Stimulated activated naive CD4-positive, alpha-beta T cell (primary cell): ENCODE results near the gene PSEN2.

Source experiments
- DNase-seq, 6 experiments: peaks; one replicate each; lab custom pipeline; 2025; lab: John Stamatoyannopoulos, UW

Gene PSEN2

GRCh38 chr1:226886122-226886901, 15.9 kb downstream of the PSEN2 start:
- DNase-seq = no peak

GRCh38 chr1:226887006-226887405, 16.6 kb downstream of the PSEN2 start:
- DNase-seq = no peak

GRCh38 chr1:226888021-226888420, 17.6 kb downstream of the PSEN2 start:
- no peak for DNase-seq

- DNase-seq = no peak
Observed at GRCh38 chr1:226888816-226889215, 18.4 kb downstream of the PSEN2 start.

DNA sequence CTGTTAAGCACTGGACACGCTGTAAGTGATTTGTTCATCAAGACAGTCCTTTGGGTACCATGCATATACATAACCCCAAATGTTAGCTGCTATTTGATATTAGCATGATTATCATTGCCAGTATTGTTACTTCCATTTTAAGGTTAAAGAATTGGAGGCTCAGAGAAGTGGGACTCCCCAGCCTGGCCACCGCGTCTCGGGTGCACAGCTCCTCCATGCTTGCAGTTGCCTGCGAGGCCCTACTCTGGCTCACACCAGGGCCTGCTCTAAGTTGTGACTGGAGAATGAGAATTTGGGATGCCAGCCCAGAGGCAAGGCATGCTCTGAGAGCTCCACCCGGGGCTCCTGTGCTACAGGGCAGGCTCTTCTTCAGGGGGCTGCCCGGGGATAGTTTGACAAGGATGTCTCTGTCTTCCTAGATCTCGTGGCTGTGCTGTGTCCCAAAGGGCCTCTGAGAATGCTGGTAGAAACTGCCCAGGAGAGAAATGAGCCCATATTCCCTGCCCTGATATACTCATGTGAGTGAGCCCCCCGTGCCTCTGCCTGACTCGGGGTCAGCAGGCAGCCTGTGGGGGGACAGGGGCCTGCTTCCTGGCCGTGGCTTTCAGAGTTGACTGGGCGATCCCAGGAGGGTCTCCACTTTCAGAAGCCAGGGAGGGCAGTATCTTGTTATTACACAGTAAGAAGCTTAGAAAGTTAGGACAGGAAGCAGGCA, 19.4 kb downstream of the PSEN2 start:
- no peak for DNase-seq

- no peak for DNase-seq
Observed at GRCh38 chr1:226890331-226891108, 20.1 kb downstream of the PSEN2 start.

- DNase-seq = no peak
Observed at GRCh38 chr1:226891346-226891745, 20.9 kb downstream of the PSEN2 start.

DNA sequence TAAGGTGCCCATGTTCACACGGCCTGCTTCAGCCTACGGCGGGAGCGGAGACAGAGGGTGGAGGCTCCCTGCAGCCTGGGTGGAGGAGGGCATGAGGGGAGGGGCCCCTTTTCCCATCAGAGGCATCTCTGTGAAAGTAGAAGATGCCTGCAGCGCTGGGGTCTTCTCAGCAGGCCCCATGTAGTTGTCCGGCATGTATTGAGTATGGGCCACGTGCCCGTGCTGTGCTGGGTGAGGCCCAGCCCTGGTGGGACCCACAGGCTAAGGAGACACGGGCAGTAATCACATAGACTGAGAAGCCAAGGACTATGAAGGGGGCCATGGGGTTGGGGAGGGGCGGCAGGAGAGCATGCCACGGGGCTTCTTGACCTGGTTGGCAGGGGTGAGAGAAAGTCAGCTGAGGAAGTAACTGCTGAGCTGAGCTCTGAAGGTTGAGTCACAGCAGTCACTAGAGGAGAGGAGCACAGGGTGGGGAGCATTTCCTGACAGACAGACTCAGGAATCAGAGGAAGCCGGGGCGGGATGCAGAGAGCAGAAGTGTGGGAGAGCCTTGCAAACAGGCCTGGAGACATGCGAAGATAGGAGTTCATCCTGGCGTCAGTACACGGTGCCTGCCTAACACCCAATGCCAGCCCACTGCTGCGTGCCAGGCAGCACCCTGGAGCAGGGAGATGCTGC, 21.6 kb downstream of the PSEN2 start:
- no peak for DNase-seq

GRCh38 chr1:226892524-226892875, 22.1 kb downstream of the PSEN2 start:
- no peak for DNase-seq

DNA sequence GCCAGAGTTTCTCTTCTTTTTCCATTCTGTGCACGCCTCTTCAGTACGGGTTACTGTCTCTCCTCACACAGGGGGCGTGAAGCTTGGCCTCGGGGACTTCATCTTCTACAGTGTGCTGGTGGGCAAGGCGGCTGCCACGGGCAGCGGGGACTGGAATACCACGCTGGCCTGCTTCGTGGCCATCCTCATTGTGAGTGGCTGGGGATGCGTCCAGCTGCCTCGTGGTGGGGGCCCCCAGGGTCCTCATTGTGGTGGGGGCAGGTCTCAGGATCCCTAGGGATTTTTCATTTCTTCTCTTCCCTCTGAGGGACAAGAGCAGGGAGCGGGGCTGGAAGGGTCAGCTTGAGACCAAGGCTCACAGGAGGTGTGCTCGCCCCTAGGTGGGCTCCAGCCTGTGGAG, 23.5 kb downstream of the PSEN2 start:
- DNase-seq = no peak

GRCh38 chr1:226894826-226895225, 24.4 kb downstream of the PSEN2 start:
- no peak for DNase-seq

DNA sequence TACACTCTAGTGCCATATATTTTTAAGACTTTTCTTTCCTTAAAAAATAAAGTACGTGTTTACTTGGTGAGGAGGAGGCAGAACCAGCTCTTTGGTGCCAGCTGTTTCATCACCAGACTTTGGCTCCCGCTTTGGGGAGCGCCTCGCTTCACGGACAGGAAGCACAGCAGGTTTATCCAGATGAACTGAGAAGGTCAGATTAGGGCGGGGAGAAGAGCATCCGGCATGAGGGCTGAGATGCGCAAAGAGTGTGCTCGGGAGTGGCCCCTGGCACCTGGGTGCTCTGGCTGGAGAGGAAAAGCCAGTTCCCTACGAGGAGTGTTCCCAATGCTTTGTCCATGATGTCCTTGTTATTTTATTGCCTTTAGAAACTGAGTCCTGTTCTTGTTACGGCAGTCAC, 25.2 kb downstream of the PSEN2 start:
- DNase-seq = no peak

DNA sequence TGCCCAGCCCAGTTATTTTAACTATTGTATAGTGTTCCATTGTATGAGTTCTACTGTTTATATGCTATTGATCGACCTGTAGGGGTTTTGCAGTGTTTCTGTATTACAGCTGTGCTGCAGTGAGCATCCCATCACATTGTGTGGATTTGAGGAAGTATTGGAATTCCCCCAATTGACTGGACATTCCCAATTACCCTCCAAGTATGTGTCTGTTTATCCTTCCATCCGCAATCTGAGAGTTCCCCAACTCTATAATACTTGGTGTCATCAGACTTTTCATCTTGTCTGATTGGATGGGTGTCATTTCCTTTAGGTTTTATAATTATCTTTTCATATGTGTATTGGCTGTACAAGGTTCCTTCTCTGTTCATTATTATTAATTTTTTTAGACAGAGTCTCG, 27.8 kb downstream of the PSEN2 start:
- no peak for DNase-seq

DNA sequence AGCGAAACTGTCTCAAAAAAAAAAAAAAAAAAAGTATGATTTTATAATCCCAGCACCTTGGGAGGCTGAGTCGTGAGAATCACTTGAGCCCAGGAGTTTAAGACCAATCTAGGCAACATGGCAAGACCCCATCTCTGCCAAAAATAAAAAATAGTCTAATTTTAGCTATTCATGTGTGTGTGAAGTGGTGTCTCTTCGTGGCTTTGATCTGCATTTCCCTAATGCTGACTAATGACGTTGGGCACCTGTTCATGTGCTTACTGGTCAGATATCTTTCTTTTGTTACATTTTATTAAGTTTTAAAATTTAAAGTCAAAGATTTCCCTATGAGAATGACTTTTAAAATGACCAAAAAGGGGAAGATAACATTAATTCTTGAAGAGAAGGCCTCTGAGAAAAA, 31.0 kb downstream of the PSEN2 start:
- DNase-seq = no peak

DNA sequence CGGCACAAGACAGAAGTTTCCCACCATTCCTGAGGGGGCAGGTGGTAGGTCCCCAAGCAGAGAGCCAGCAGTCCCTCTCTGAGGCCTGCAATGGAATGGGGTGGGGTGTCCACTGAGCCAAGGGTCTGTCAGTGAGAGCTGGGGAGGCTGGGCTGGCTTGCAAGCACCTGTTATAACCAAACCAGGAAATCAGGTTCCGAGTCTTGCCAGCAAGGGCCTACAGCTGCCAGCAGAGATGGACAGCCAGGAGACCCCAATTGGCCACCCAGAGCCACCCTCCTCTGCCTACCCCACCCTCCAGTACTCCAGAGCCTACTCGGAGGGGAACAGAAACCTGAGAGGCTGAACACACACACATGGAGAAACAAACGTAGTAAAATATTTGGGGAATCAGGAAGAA, 32.2 kb downstream of the PSEN2 start:
- no peak for DNase-seq

- DNase-seq = no peak
Observed at GRCh38 chr1:226903819-226904716, 33.7 kb downstream of the PSEN2 start.

- DNase-seq = no peak
Observed at GRCh38 chr1:226904772-226905171, 34.4 kb downstream of the PSEN2 start.

- DNase-seq = no peak
Observed at GRCh38 chr1:226908419-226908818, 38.0 kb downstream of the PSEN2 start.

DNA sequence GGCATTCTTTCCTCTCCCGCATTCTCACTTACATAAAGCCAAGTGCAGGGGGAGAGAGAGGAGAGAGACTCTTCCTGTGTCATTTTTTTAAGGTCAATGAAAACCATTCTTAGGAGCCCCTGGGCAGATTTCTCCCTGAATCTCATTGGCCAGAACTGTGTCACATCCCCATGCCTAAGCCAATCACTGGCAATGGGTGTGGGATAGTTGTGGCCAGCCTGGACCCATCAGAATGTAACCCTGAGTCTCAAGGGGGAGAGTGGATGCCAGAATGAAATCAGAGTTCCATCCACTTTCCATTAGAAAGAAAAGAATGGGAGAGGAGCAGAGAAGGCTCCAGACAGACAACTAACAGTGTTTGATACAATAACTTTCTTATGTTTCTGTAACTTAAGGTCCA, 38.5 kb downstream of the PSEN2 start:
- DNase-seq = no peak

DNA sequence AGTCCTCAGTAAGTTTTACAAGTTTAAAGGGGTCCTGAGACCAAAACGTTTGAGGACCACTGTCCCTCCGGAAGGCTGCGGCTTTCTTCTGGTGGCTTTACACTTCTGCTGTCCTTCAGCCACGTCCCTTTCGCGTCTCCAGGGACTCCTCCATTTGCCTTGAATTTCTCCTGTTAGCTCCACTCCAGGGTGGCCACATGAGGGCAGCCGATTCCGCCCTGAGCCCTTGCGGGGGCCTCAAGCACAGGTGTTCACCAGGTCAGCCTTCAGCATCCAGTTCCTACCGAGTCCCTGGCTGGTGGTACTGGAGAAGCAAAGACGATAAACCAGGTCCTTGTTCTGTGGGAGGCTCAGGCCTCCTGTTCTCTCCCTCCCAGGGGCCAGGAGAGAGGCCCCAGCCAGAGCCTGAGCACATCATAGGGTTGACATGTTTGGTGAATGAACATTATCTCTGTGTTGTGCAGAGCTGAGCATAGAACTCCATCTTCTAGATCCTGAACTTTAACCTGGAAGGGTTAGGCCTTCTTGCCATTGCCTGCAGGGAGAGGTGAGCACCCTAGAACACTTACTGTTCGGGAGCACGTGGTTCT, 42.3 kb downstream of the PSEN2 start:
- peak in 5 of 6 experiments; percentile 4 to 37 (median 20) for DNase-seq

DNA sequence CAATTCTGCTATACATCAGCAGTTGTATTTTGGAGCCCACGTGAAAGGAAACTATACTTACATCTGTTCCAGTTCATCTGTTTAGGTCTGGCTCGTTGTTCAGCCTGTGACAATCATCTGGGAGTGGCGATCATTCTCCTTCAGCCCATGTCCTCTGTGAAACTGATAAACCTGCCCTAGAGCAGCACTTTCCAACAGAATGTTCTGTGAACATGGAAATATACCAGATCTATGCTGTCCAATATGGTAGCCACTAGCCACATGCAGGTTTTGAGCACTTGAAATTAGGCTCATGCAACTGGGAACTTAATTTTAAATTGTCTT, 45.2 kb downstream of the PSEN2 start:
- DNase-seq = no peak
